IPS DF 19.7 (cell line): Measurements from ENCODE around the gene ATP9B.
"Not testable (repeated sequence)": the region's sequence is repeated elsewhere in the genome, so short reads cannot be mapped to it uniquely, and the experiment has no call there.

ENCODE experiments used
- DNase-seq: peaks from one replicate; pipeline ENCODE4 v3.0.0-alpha.2; 2013; ENCODE audit warnings: low read depth, low spot score

ATP9B gene

GRCh38 chr18:79355433-79356335 is 286.5 kb downstream of the ATP9B start:
- DNase-seq, result no peak

GRCh38 chr18:79356435-79356834 is 287.2 kb downstream of the ATP9B start:
- no peak for DNase-seq

DNA sequence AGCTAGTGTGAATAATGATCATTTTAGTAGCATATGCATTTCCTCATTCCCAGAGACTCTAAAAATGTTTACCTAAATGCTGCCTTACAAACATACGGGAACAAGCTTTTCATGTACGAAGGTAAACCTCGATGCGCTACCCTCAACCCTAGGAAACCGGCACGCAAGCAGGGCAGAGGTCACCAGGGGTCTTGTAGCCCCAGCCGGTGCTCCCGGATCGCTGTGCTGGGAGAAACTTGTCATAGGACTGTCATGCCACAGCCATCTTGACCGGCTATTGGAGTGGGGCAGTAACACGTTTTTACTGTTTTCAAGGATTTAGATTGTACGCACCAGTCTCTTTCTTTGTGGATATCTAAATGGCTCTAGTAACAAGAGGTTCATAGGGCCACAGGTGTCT is 291.7 kb downstream of the ATP9B start:
- no peak for DNase-seq

GRCh38 chr18:79361766-79362522 is 292.8 kb downstream of the ATP9B start:
- DNase-seq, result no peak

- no peak for DNase-seq
Observed at GRCh38 chr18:79365701-79366100, 296.5 kb downstream of the ATP9B start.

- DNase-seq, result no peak
Observed at GRCh38 chr18:79366177-79367094, 297.2 kb downstream of the ATP9B start.

GRCh38 chr18:79367480-79367879 is 298.3 kb downstream of the ATP9B start:
- DNase-seq, result no peak

DNA sequence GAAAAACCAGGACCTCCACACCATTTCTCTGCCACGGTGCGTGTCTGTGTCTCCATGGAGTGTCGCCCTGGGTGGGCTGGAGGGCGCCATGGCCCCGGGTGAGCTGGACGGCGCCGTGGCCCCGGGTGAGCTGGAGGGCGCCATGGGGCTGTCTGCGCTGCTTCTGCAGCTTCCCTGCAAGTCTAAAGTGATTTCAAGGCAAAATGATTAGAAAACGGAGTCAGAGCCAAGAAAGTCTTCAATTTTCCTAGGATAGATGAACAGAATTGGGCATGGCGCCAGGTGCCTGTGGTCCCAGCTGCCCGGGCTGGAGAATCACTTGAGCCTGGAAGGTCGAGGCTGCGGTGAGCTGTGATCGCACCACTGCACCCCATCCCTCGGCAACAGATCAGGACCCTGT is 298.8 kb downstream of the ATP9B start:
- no peak for DNase-seq

DNA sequence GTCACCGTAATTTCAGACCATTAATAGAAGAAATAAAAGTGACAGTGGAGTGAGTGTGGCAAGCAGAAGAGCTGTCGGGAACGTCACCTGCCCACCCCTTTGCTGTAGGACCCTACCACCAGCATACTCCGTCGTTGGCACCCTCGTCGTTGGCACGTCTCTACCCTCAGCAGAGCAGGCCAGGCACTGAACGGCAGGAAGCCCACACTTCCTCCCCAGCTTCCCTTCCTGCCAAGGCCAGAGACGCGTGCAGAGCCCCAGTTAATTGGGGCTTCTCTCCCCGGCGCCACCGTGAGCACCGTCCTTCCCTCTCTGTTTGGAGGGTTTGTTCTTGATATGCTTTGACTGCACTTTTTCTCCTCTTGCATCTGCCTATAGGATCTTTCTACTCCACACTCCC is 299.5 kb downstream of the ATP9B start:
- no peak for DNase-seq

DNA sequence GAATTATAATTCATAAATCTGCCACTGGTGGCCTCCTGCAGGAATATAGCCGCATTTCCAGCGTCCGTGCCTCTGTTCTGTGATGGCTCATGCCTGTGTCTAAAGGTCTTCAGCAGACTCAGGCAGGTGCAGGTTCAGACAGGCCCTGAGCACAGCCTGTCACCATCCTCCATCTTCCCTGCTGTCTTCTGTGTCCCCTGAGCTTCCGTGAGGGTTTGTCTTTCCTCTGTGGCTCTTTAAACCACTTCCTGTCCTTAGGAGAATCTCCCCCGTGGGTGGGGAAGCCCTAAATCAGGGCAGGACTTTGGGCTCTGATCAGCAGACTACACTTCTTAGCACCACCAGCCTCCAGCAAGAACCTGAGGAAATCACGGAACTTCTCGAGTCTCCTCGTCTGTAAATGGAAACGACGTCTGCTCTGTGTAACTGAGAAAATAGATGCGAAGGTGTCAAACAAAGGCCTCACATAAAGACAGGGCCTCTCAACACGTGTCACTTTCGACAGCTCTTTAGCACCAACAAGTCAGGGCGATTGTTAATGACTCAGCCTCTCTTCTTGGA is 302.4 kb downstream of the ATP9B start:
- DNase-seq, result no peak

GRCh38 chr18:79372461-79372860 is 303.3 kb downstream of the ATP9B start:
- no peak for DNase-seq

DNA sequence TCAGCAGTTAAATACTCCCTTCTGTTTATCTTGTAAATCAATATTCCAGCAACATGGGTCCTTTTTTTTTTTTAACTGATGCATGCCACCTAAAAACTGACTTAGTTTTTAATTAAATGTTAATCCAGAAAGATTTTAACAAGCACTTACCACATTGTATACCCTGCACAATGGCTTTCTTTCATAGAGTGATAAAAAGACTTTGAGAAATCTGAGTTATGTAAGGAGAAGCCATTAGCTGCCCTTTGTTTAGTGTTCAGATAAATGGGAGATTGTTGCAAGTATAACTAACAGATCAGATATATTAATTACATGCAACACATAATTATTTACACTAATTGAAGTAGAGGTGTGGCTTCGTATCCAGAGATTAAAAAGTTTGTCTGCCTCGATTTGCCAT is 303.8 kb downstream of the ATP9B start:
- no peak for DNase-seq

DNA sequence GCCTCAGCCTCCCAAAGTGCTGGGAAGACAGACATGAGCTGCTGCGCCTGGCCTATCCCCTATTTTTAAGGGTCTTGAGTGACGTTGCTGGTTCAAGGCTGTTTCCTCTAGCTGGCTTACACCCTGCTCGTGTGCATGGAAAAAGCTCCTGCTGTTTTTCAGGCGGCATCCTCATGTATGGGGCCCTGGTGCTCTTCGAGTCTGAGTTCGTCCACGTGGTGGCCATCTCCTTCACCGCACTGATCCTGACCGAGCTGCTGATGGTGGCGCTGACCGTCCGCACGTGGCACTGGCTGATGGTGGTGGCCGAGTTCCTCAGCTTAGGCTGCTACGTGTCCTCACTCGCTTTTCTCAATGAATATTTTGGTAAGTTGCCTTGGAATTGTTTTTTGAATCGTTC is 304.5 kb downstream of the ATP9B start:
- DNase-seq, result no peak

DNA sequence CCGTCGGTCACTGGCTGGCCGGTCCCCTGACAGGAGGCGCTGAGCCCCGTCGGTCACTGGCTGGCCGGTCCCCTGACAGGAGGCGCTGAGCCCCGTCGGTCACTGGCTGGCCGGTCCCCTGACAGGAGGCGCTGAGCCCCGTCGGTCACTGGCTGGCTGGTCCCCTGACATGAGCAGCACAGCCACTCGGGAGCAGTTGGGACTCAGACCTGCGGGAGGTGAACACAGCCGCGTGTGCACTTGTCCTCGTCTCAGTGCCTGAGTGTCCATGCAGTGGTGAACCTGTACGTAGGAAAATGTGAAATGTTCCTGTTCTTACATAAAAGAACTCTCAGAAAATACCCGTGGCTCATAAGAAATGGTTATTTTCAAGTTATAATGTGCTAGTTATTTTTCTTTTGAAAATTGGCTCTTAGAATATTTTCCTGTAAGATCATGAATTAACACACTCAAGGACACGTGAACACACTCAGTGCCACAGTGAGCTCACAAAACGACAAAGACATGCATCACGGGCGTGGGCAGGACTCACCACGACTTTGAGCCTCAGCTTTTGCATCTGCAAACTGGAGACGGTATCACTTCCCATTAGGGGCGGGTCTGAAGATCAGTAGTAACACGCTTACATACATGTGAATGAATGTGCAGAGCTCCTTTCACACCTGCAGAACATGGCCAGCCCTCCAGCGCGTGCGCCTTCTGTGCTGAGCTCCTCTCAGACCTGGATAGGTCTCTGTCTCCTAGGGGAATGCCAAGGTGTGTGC is 305.4 kb downstream of the ATP9B start:
- no peak for DNase-seq

GRCh38 chr18:79375441-79376154 is 306.4 kb downstream of the ATP9B start:
- no peak for DNase-seq

DNA sequence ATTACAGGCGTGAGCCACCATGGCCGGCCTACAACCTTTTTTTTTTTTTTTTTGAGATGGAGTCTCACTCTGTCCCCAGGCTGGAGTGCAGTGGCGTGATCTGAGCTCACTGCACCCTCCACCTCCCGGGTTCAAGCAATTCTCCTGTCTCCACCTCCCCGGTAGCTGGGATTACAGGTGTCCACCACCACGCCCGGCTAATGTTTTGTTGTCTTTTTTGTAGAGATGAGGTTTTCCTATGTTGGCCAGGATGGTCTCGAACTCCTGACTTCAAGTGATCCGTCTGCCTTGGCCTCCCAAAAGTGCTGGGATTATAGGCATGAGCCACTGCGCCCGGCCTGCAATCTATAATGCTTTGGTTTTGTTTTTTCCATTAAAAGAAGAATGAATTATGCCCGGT is 307.5 kb downstream of the ATP9B start:
- not testable (repeated sequence) for DNase-seq

- no peak for DNase-seq
Observed at GRCh38 chr18:79377187-79377891, 308.1 kb downstream of the ATP9B start.

DNA sequence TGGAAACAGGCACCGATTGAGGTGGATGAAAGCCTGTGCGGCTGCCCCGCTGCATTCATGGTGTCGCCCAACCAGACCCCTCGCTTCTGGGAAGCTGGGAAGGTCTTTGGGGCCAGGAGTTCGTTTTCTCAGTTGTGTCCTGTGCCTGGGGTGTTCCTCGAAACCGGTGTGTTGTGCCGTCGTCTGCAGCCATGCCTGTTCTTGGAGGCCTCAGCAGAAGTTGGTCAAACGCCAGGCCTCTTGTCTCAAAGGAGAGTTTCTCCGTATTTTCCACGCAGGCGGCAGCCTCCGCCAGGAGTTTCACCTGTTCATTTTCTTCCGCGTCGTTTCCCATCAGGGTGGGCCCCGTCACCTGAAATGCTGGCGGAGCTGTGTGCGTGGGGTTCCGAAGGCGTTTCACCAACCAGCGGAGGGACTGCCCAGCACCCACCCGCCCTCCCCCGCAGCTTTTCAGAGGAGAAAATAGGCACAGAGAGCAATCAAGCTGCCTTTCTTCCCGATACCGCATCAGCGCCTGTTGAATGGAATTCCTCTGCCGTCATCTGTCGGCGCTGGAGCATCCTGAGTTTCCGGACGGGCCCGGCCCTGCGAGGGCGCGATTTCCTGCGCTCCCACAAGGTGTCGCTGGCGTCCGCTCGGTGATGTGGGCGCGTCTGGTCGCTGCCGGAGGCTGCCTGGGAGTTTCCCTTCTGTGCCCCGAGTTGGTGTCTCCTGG is 309.5 kb downstream of the ATP9B start:
- DNase-seq, result peak; percentile 45
